HEK293T (cell line): ENCODE measurements around the gene LRRC51.

ENCODE experiments used
- ARNT ChIP-seq: fragments of 450-650 bp; IDR thresholded peaks from 2 replicates; pipeline ENCODE4 v1.6.1; 2017; ENCODE audit warnings: mild to moderate bottlenecking
- BHLHE40 ChIP-seq: fragments of 450-650 bp; IDR thresholded peaks from 2 replicates; pipeline ENCODE4 v1.6.1; 2016; ENCODE audit warnings: mild to moderate bottlenecking, moderate library complexity, borderline replicate concordance
- ELF4 ChIP-seq: fragments of 450-650 bp; IDR thresholded peaks from 2 replicates; pipeline ENCODE4 v1.6.1; 2017; ENCODE audit warnings: antibody characterized with exemption
- FOXK2 ChIP-seq: fragments of 450-650 bp; IDR thresholded peaks from 2 replicates; pipeline ENCODE4 v1.6.1; 2016; ENCODE audit warnings: mild to moderate bottlenecking
- LEF1 ChIP-seq: fragments of 450-650 bp; IDR thresholded peaks from 2 replicates; pipeline ENCODE4 v1.6.1; 2017; ENCODE audit warnings: mild to moderate bottlenecking, borderline replicate concordance
- NFRKB ChIP-seq: fragments of 450-650 bp; IDR thresholded peaks from 2 replicates; pipeline ENCODE4 v1.6.1; 2016; ENCODE audit warnings: mild to moderate bottlenecking, moderate library complexity
- PKNOX1 ChIP-seq: fragments of 450-650 bp; IDR thresholded peaks from 2 replicates; pipeline ENCODE4 v1.6.1; 2016
- SUZ12 ChIP-seq: fragments of 450-650 bp; IDR thresholded peaks from 2 replicates; pipeline ENCODE4 v1.6.1; 2016; ENCODE audit warnings: mild to moderate bottlenecking

GRCh38 chr11:72072348-72072747 is 8.3 kb upstream of the LRRC51 start:
- TF ChIP-seq BHLHE40 (no peak), ELF4 (no peak), LEF1 (no peak), NFRKB (no peak), FOXK2 (no peak), SUZ12 (no peak), PKNOX1 (no peak), ARNT (no peak)
